K562 (cell line): ENCODE results near the gene GALNT7. TPM values are rescaled to one million over a fixed set of nuclear protein-coding genes. Genes with fewer than 3 reads are reported as not detected.

Experiments
- ATAC-seq: fragments of 200-7000 bp; cut with Tn5 transposase; 3 replicates; pipeline ENCODE4 v1.9.1; 2020; ENCODE audit warnings: moderate library complexity
- BruUV-seq: library from RNA; stranded (reverse); fragments of 400-500 nt; replicated peaks from 2 replicates; lab custom pipeline; 2021; lab: Mats Ljungman, UMichigan
- CTCF ChIA-PET: fragments of 300-600 bp; formaldehyde crosslinking; extraction: SDS; loops from one replicate; lab custom pipeline; 2021; ENCODE audit warnings: low intra/inter-chr PET ratio; lab: Yijun Ruan, JAX
- POLR2A ChIA-PET: fragments of 300-600, 350-650 bp; sonication (Branson Sonifier 250); formaldehyde crosslinking; extraction: SDS; loops from one replicate; lab custom pipeline; 2021; ENCODE audit warnings: antibody characterized with exemption, inconsistent platforms; lab: Yijun Ruan, JAX
- DNase-seq, 4 experiments: peaks; one replicate each; pipeline versions ENCODE4 v3.0.0 to v3.0.0-alpha.2; 2011 to 2018; ENCODE audit warnings: low spot score in 3 of 4, mixed read lengths in 3 of 4; ENCODE audit errors: extremely low read depth in 1 of 4
- FAIRE-seq: peaks from 2 replicates; lab custom pipeline; 2011; peaks lifted over from hg19 to GRCh38; lab: Jason Lieb, UNC
- H2AFZ ChIP-seq: 2 replicates; pipeline ENCODE4 v1.6.0; 2011; ENCODE audit warnings: low read depth, low read length, control low read depth, inconsistent platforms
- H3K27ac ChIP-seq: fragments of 200-600 bp; 3 replicates; pipeline ENCODE4 v1.8.0; 2011; ENCODE audit warnings: low read depth, mild to moderate bottlenecking, control low read depth, inconsistent platforms, low read length, moderate library complexity, mixed read lengths; ENCODE audit errors: extremely low read depth
- H3K27me3 ChIP-seq, 2 experiments: fragments of 300-600 bp in 1 of 2; 2 replicates in 1 of 2; 3 replicates in 1 of 2; pipeline versions ENCODE4 v1.6.0 to v1.8.0; 2011; ENCODE audit warnings: inconsistent platforms in 2 of 2, low read length in 2 of 2, mild to moderate bottlenecking in 1 of 2, mixed read lengths in 1 of 2, moderate library complexity in 1 of 2; ENCODE audit not compliant: control insufficient read depth in 2 of 2, insufficient read depth in 2 of 2
- H3K36me3 ChIP-seq: fragments of 300-600 bp; 3 replicates; pipeline ENCODE4 v1.8.0; 2011; ENCODE audit warnings: mild to moderate bottlenecking, low read length, inconsistent platforms; ENCODE audit not compliant: control insufficient read depth, insufficient read depth
- H3K4me1 ChIP-seq, 2 experiments: fragments of 200-600 bp in 1 of 2; replicated peaks in 1 of 2; 2 replicates in 1 of 2; 3 replicates in 1 of 2; pipeline versions ENCODE4 v1.5.1 to v1.8.0; 2011; ENCODE audit warnings: inconsistent platforms in 2 of 2, low read length in 2 of 2, mild to moderate bottlenecking in 1 of 2, mixed read lengths in 1 of 2, moderate library complexity in 1 of 2; ENCODE audit not compliant: control insufficient read depth in 2 of 2, insufficient read depth in 2 of 2
- H3K4me2 ChIP-seq: 2 replicates; pipeline ENCODE4 v1.6.1; 2011; ENCODE audit warnings: low read length, control low read depth, inconsistent platforms, mixed read lengths; ENCODE audit not compliant: insufficient read depth
- H3K4me3 ChIP-seq: fragments of 200-600 bp; sonication (generic), shearing (Covaris generic); 2 replicates; pipeline ENCODE4 v1.5.1; 2016; ENCODE audit warnings: control low read depth, inconsistent platforms
- H3K79me2 ChIP-seq: fragments of 200-600 bp; 3 replicates; pipeline ENCODE4 v1.8.0; 2011; ENCODE audit warnings: low read length, inconsistent platforms; ENCODE audit not compliant: control insufficient read depth, insufficient read depth
- H3K9ac ChIP-seq, 2 experiments: 2 replicates each; pipeline versions ENCODE4 v1.6.0 to v1.6.1; 2011; ENCODE audit warnings: low read depth in 2 of 2, low read length in 2 of 2, control low read depth in 1 of 2, inconsistent platforms in 1 of 2, mild to moderate bottlenecking in 1 of 2, mixed read lengths in 1 of 2; ENCODE audit not compliant: insufficient read depth in 1 of 2
- H3K9me1 ChIP-seq: one replicate; pipeline ENCODE4 v1.6.0; 2011; ENCODE audit warnings: inconsistent platforms, mild to moderate bottlenecking, low read length, moderate library complexity; ENCODE audit not compliant: control insufficient read depth, insufficient read depth
- H3K9me3 ChIP-seq: replicated peaks from 2 replicates; pipeline ENCODE4 v1.5.1; 2011; ENCODE audit warnings: low read depth, low read length, inconsistent platforms; ENCODE audit not compliant: control insufficient read depth, insufficient read depth
- H4K20me1 ChIP-seq: replicated peaks from 2 replicates; pipeline ENCODE4 v1.6.1; 2011; ENCODE audit warnings: low read length, inconsistent platforms, mixed read lengths; ENCODE audit not compliant: control insufficient read depth, insufficient read depth
- BRD4 ChIP-seq: fragments of 200-600 bp; sonication (generic); IDR thresholded peaks from 2 replicates; pipeline ENCODE4 v1.6.1; 2017; ENCODE audit warnings: inconsistent platforms
- C11orf30 ChIP-seq: fragments of 450-650 bp; IDR thresholded peaks from 2 replicates; pipeline ENCODE4 v1.6.1; 2016; ENCODE audit warnings: low read depth, mild to moderate bottlenecking
- CBFA2T3 ChIP-seq: fragments of 450-650 bp; IDR thresholded peaks from 2 replicates; pipeline ENCODE4 v1.6.1; 2017
- ETV6 ChIP-seq, 3 experiments: fragments of 150-350 bp in 1 of 3; sonication (generic) in 1 of 3; formaldehyde crosslinking in 1 of 3; IDR thresholded peaks; 2 replicates each; pipeline versions ENCODE4 v1.6.1 to v1.8.0; 2014 to 2022; ENCODE audit warnings: borderline replicate concordance in 2 of 3, low read depth in 2 of 3, antibody characterized with exemption in 1 of 3, low read length in 1 of 3, mild to moderate bottlenecking in 1 of 3, missing genetic modification reagents in 1 of 3
- KDM1A ChIP-seq, 2 experiments: fragments of 450-650 bp; IDR thresholded peaks; 2 replicates each; pipeline ENCODE4 v1.6.1; 2016; ENCODE audit warnings: mild to moderate bottlenecking in 2 of 2
- MAFG ChIP-seq: fragments of 450-650 bp; conservative IDR thresholded peaks from 2 replicates; pipeline ENCODE4 v1.6.1; 2016; ENCODE audit warnings: missing genetic modification characterization, missing compliant biosample characterization
- MEIS2 ChIP-seq: fragments of 450-650 bp; IDR thresholded peaks from 2 replicates; pipeline ENCODE4 v1.6.1; 2014; ENCODE audit warnings: mild to moderate bottlenecking; ENCODE audit not compliant: partially characterized antibody
- NCOA4 ChIP-seq: fragments of 450-650 bp; IDR thresholded peaks from 2 replicates; pipeline ENCODE4 v1.6.1; 2018; ENCODE audit warnings: mild to moderate bottlenecking; ENCODE audit not compliant: partially characterized antibody
- NUFIP1 ChIP-seq: fragments of 450-650 bp; IDR thresholded peaks from 2 replicates; pipeline ENCODE4 v1.6.1; 2018; ENCODE audit not compliant: partially characterized antibody
- PKNOX1 ChIP-seq: fragments of 450-650 bp; IDR thresholded peaks from 2 replicates; pipeline ENCODE4 v1.6.1; 2016
- RCOR1 ChIP-seq, 2 experiments: IDR thresholded peaks; 2 replicates each; pipeline ENCODE4 v1.6.1; 2012; ENCODE audit warnings: low read depth in 2 of 2, low read length in 2 of 2, borderline replicate concordance in 1 of 2, improper control_type of control experiment in 1 of 2
- ZNF316 ChIP-seq: fragments of 450-650 bp; IDR thresholded peaks from 2 replicates; pipeline ENCODE4 v1.6.1; 2016
- WGBS: fragments of 100-300 bp; shearing (Covaris generic); methylation state at CpG from one replicate; pipeline ENCODE4 v1.1.6; 2016; ENCODE audit warnings: low coverage, mixed read lengths; ENCODE audit not compliant: insufficient coverage; ENCODE audit errors: missing lambda C conversion rate; 5-methylcytosine and 5-hydroxymethylcytosine counted together
- in situ Hi-C: fragments of 300-500 bp; cut with MboI; formaldehyde crosslinking; loops from 4 replicates; pipeline ENCODE4 v1.15.0; 2018; ENCODE audit warnings: inconsistent platforms, mixed read lengths
- intact Hi-C: fragments of 100-400 bp; cut with micrococcal nuclease; formaldehyde crosslinking; loops from 2 replicates; pipeline ENCODE4 v1.14.2; 2022
- polyA plus RNA-seq, 8 experiments: library from polyadenylated mRNA; depleted of rRNA in 4 of 8; stranded (reverse) in 5 of 8; unstranded in 3 of 8; fragments of >200 nt; fragmentation: Nextera tagmentation in 2 of 8; fragmentation: Illumina TruSeq in 1 of 8; extraction: Ambion mirVana in 2 of 8; extraction: Trizol in 1 of 8; gene quantifications; 2 replicates each; pipeline versions ENCODE4 v1.2.1 to v1.2.3, GENCODE V29; 2011 to 2014; ENCODE audit warnings: inconsistent platforms in 1 of 8, missing spikeins in 1 of 8
- total RNA-seq, 7 experiments: library from RNA; depleted of rRNA in 6 of 7; stranded (reverse); fragments of >200 nt in 6 of 7; fragmentation: Illumina TruSeq in 2 of 7; extraction: Trizol in 2 of 7; gene quantifications; 2 replicates each; pipeline versions ENCODE4 v1.2.1 to v1.2.3, GENCODE V29; 2011 to 2021; ENCODE audit warnings: low replicate concordance in 1 of 7

The GALNT7 gene
- total and polyA plus RNA-seq, 9 of the 15 experiments (the other 6 are each of a cell fraction or from before 2014, with no cell fraction given), result 16.7 to 38.7 (median 31.1) TPM

GRCh38 chr4:173178144-173178543 lies 9.5 kb downstream of the GALNT7 start:
- H3K36me3 ChIP-seq, result no peaks in the 10 kb centered on the region
- FAIRE-seq, result no peak
- WGBS, result 55% methylated on average over 1 of the region's 1 CpG
- TF ChIP-seq C11orf30, result peak; percentile 51
- 0 out of 2 replicates have a peak, but pooled peaks have one; percentile 18 for TF ChIP-seq MAFG (tag)
- no peak for TF ChIP-seq BRD4
- peak; percentile 76 for TF ChIP-seq ZNF316
- TF ChIP-seq, all 486 proteins: peak for 3
- Histone ChIP-seq H3K4me1 (peaks cover 3 to 30% of the 10 kb centered on the region in 2 experiments; a peak in 4 of 5 replicates), H3K9me3 (no peaks in the 10 kb centered on the region), H3K4me3 (no peak overlapping the region), H3K9me1 (no peaks in the 10 kb centered on the region), H4K20me1 (no peaks in the 10 kb centered on the region), H3K9ac (no peak overlapping the region), H3K79me2 (peaks cover 97% of the 10 kb centered on the region), H3K27ac (no peak overlapping the region), H3K4me2 (no peak overlapping the region), H2AFZ (no peak overlapping the region), H3K27me3 (no peaks in the 10 kb centered on the region)
- BruUV-seq, result no TSS peak
- ChIA-PET POLR2A (interaction anchor here (0.5 to 1.3 kb wide), 2 partner anchors 12 to 157 kb away, joined by 3 read pairs; no protein-coding TSS in a partner anchor), CTCF (no interaction called here)
- ATAC-seq, result no peak
- intact Hi-C loops (no loop called here), in situ Hi-C loops (no loop called here)
- no peak for DNase-seq

- H3K36me3 ChIP-seq, result no peaks in the 10 kb centered on the region
- H3K9ac ChIP-seq, result no peak overlapping the region
- 72% methylated on average over 3 of the region's 3 CpGs for WGBS
- ChIA-PET POLR2A (interaction anchor here (1.6 kb wide), 1 partner anchor 10 kb away, joined by 3 read pairs; no protein-coding TSS in a partner anchor), CTCF (no interaction called here)
- peaks cover 3 to 13% of the 10 kb centered on the region in 2 experiments for H3K4me1 ChIP-seq
- peaks cover 85% of the 10 kb centered on the region for H3K79me2 ChIP-seq
- no peaks in the 10 kb centered on the region for H3K9me3 ChIP-seq
- H4K20me1 ChIP-seq, result no peaks in the 10 kb centered on the region
- no peak overlapping the region for H3K4me2 ChIP-seq
- H3K9me1 ChIP-seq, result no peaks in the 10 kb centered on the region
- TF ChIP-seq ETV6 (IDR thresholded peaks at IDR 0.05; ENCODE audit: borderline replicate concordance in 1 of 2, low read depth in 2 of 2, low read length in 1 of 2) (no peak), ETV6 (CRISPR knock-in tag; IDR thresholded peaks at IDR 0.05; ENCODE audit: borderline replicate concordance) (no peak), MEIS2 (peak; percentile 57), NCOA4 (no peak), NUFIP1 (no peak), PKNOX1 (peak; percentile 56), RCOR1 (IDR thresholded peaks at IDR 0.05; ENCODE audit: borderline replicate concordance in 1 of 2, low read depth in 2 of 2, low read length in 2 of 2) (peak in 1 of 2 experiments; percentile 32; a peak in 1 of 4 replicates), KDM1A (IDR thresholded peaks at IDR 0.05) (peak; percentile 57 to 58; a peak in 3 of 4 replicates), CBFA2T3 (peak; percentile 49)
- BruUV-seq, result no TSS peak
- FAIRE-seq (no peak), ATAC-seq (no peak), DNase-seq (no peak)
- intact Hi-C loops, result no loop called here
- no peaks in the 10 kb centered on the region for H3K27me3 ChIP-seq
- no peak overlapping the region for H3K4me3 ChIP-seq
- H2AFZ ChIP-seq, result no peak overlapping the region
- no peak overlapping the region for H3K27ac ChIP-seq
- in situ Hi-C loops, result no loop called here
Observed at GRCh38 chr4:173181848-173182247, 13.2 kb downstream of the GALNT7 start.
